ENCODE data around the gene LCN1.
"Not testable (repeated sequence)": the region's sequence is repeated elsewhere in the genome, so short reads cannot be mapped to it uniquely, and the experiment has no call there.

The LCN1 gene

GRCh38 chr9:135547756-135548736 lies 26.8 kb downstream of the LCN1 start:
- TF ChIP-seq CTCF (IDR thresholded peaks at IDR 0.05; ENCODE audit: insufficient read depth, low read depth, low read length, missing control alignments) = no peak
- no peak for DNase-seq (ENCODE audit: low read depth)
- H3K4me3 ChIP-seq (ENCODE audit: low read depth, low read length) = no peak overlapping the region

GRCh38 chr9:135549478-135550343 lies 28.5 kb downstream of the LCN1 start:
- not testable (repeated sequence) for DNase-seq (ENCODE audit: low read depth); H3K4me3 ChIP-seq (ENCODE audit: low read depth, low read length)

- no peak for TF ChIP-seq CTCF (IDR thresholded peaks at IDR 0.05; ENCODE audit: insufficient read depth, low read depth, low read length, missing control alignments)
- no peak overlapping the region for H3K4me3 ChIP-seq (ENCODE audit: low read depth, low read length)
- DNase-seq (ENCODE audit: low read depth) = no peak
Measured at GRCh38 chr9:135550344-135550918, 29.2 kb downstream of the LCN1 start.

- no peak for TF ChIP-seq CTCF (IDR thresholded peaks at IDR 0.05; ENCODE audit: insufficient read depth, low read depth, low read length, missing control alignments)
- no peak for DNase-seq (ENCODE audit: low read depth)
- H3K4me3 ChIP-seq (ENCODE audit: low read depth, low read length) = no peak overlapping the region
Measured at GRCh38 chr9:135551031-135551430, 29.8 kb downstream of the LCN1 start.

- DNase-seq (ENCODE audit: low read depth) = no peak
- TF ChIP-seq CTCF (IDR thresholded peaks at IDR 0.05; ENCODE audit: insufficient read depth, low read depth, low read length, missing control alignments) = no peak
Measured at GRCh38 chr9:135551456-135551855, 30.2 kb downstream of the LCN1 start.

GRCh38 chr9:135552021-135552697 lies 30.9 kb downstream of the LCN1 start:
- TF ChIP-seq CTCF (IDR thresholded peaks at IDR 0.05; ENCODE audit: insufficient read depth, low read depth, low read length, missing control alignments) = no peak
- no peak overlapping the region for H3K4me3 ChIP-seq (ENCODE audit: low read depth, low read length)
- no peak for DNase-seq (ENCODE audit: low read depth)

More at GRCh38 chr9:135551456-135551855, 30.2 kb downstream of the LCN1 start:
- H3K4me3 ChIP-seq (ENCODE audit: low read depth, low read length) = no peak overlapping the region
